ENCODE measurements around the gene APOL4.

DNA sequence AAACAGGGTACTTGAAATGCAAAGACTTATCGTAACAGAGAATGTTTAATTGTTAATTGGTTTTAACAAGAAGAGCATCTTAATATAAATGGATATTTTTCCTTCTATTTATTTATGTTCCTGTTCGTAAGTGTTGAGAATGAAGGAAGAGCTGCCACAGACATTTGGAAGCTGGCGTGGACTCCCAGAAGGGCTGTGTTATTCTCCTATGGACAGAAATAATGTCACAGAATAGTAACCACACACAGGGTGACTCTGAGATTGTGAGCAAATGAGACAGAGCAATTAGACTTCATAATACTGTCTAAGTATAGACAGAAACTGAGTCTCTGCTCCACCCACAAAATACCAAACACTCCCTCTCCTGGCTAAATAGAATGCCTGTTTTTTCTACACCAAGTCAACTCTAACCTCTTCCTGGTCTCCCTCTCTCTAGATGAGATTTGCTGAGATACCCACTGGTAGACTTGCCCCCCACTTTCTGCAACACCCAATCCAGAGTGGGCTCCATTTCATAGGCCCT, 47.1 kb downstream of the APOL4 start:
- no peak for TF ChIP-seq POLR2A (IDR thresholded peaks at IDR 0.05)
- TF ChIP-seq, protein P1, sequence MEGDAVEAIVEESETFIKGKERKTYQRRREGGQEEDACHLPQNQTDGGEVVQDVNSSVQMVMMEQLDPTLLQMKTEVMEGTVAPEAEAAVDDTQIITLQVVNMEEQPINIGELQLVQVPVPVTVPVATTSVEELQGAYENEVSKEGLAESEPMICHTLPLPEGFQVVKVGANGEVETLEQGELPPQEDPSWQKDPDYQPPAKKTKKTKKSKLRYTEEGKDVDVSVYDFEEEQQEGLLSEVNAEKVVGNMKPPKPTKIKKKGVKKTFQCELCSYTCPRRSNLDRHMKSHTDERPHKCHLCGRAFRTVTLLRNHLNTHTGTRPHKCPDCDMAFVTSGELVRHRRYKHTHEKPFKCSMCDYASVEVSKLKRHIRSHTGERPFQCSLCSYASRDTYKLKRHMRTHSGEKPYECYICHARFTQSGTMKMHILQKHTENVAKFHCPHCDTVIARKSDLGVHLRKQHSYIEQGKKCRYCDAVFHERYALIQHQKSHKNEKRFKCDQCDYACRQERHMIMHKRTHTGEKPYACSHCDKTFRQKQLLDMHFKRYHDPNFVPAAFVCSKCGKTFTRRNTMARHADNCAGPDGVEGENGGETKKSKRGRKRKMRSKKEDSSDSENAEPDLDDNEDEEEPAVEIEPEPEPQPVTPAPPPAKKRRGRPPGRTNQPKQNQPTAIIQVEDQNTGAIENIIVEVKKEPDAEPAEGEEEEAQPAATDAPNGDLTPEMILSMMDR (IDR thresholded peaks at IDR 0.05): no peak
